ENCODE measurements around the gene RAB14.

RAB14 gene

DNA sequence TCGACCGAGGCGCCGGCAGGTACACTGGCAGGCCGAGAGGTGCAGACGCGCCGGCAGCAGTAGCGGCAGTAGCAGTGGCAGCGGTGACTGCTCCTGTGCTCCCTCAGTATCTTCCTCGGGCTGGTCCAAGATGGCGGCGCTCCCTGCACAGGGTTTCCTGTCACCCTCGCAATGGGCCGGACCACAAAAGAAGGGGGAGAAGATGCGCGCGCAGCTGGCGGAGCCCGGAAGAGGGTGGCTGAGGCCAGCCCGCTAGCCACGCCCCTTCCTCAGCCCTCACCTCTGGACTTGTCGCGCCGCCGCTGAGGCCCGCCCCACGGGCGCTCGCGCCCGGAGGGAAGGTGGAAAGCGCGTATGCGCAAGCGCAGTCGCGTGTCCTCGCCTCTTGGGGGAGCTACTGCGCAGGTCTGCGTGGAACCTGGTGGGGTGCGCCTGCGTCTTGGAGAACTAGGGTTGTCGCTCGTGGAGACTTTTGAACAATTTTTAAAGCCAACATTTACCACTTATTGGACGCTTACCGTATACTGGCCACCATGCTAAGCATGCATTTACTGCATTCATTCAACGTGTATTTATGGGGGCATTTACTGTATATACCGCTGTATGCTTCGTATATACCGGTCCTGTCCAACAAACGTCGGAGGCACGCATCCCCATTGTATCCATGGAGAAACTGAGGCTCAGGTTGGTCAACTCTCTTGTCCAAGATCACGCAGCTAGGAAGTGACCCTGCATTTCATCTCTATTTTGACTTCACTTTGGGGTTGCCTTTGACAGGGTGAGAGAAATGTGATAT, at the start of gene RAB14:
Gene RAB14, minus strand, starts transcription at position 132 of the 796 bp plus-strand sequence. CDS start 8,457 bp downstream, outside the sequence.
- peak; percentile 100 for DNase-seq

DNA sequence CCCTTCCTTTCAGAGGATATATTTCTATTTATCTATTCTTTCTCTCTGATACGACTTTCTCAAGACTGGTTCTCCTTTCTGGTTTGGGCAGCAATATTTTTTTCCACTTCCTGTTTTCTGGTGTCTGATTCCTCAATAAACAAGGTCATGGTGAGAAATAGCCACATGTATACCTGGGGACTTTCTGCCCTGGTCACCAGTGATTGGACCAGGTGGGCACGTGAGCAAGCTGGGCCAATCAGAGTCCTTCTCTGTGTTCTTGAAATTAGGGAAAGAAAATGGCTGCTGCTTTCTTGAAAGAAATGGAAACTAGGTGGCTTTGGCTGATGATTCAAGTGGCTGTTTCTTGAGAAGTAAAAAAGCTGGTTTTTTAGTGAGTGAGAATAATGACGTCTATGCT, 47.9 kb upstream of the RAB14 start:
- no peak for DNase-seq

- no peak for DNase-seq
Measured at GRCh38 chr9:121246821-121247561, 45.3 kb upstream of the RAB14 start.

DNA sequence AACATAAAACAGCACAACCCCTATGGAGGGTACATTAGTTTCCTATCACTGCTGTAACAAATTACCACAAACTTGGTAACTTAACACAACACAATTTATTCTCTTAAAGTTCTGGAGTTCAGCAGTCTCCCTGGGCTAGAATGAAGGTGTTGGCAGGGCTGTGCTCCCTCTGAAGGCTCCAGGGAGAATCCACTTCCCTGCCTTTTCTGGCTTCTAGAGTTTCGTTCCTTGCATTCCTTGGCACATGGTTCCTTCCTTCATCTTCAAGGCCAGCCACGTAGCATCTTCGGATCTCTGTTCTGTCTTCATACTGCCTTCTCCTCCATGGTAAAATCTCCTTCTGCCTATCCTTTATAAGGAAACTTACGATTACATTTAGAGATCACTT, 41.3 kb upstream of the RAB14 start:
- no peak for DNase-seq

DNA sequence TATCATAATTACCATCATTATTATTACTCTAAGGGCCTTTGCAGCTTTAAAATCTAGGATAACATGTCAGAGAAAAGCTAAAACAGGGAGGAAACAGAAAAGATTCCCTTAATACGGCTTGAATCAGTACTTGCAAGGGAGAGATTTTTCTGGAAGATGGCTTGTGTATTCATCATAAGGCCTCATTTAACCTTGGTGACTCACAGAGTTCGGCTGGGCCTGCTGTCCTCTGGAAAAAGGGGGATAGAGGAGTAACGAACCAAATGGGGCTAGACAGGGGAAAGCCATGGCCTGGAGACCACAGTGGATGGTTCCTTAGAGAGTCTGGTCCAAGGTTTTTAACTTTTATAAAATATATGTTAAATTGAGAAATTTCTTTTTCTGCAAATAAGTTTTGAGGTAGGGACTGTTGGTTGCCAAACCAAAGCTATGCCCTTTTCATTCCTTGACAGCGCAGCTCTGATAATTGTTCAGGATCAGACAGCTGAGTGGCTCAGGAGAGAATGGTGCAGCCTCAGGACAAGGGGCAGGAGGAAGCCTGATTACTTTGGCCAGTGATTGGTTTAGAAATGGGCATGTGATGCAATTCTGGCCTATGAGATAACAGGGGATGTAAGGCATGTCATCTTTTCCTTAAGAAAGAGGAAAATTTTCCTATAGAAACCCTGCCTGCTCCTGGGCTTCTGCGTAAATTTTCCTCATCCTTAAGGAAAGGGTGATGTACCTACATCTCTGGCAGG, 40.7 kb upstream of the RAB14 start:
- no peak for DNase-seq

DNA sequence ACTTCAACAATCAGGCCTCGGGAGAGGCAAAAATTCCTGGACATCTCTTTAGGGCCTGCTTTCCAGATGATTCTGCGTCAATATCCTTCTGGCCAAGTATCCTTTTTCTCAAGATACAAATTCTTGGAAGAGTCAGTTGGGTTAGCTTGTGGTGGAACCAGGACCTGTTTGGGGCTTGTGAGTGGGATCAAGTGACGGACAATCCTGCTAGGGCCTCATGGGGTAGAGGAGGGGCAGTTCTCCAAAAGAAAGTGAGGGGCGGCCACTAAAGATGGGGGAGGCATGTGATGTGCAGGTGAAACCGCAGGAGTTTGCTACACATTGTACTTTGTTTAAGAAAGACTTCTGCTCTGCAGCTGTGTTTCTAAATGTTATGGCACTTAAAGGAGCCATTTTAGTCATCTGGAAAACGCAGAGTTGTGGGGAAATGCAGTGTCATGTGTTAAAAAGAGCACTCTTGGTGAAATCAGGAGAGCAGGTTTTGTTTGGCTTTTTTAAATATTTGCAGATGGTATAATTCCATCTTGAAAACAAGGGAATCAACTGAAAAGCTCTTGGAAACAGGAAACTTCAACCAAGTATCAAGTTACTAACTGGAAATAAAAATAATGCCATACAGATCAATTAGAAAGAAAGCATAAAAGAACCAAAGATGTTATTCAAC, 38.9 kb upstream of the RAB14 start:
- no peak for DNase-seq

DNA sequence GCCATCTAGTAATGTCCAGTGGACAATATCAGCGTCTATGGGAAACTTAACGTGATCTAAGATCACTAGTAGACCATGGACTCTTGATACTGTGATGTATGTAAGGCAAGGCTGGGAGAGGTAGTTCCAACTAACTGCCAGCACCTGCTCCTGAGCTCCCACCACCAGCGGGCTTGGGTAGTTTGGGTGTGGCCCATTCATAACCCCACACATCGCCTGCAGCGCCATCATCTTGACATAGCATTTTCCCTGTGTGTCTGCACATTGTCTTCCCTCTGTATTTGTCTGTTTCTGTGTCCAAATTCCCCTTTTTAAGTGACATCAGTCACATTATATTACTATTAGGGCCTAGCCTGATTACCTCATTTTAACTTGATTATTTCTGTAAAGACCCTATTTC, 38.2 kb upstream of the RAB14 start:
- no peak for DNase-seq

DNA sequence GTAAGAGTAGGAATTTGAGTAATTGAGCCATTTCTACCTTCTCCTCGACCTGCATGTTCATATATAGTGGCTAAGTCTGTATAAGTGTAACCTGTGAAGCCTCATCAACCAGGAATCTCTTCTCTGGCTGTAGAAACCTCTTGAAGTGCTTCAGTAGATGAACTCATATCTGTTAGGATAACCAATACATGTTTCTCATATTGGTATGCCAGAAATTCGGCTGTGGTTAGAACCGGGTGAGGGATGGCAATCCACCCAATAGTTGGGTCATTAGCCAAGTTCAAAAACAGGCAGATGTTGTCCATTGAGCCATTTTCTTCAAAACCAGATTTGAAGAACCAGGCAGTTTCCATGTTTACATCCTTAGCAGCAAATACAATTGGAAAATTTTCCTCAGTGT, 37.4 kb upstream of the RAB14 start:
- no peak for DNase-seq

GRCh38 chr9:121237916-121238315, 36.2 kb upstream of the RAB14 start:
- DNase-seq = no peak

GRCh38 chr9:121235512-121235911, 33.8 kb upstream of the RAB14 start:
- DNase-seq = no peak

DNA sequence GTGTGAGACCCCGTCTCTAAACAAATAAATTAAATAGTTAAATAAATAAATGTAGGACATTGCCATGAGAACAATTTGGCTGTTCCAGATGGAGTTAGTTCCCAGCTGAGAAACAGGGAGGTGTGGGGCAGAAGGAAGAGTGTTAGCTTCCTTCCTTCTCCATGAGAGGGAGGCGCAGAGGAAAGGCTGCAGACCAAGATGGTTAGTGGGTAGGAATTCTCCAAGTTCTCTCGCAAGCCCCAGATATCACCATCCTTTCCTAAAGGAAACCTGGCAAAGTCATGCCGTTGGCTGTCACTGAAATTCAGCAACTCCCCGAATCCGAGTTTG, 33.1 kb upstream of the RAB14 start:
- DNase-seq = no peak

DNA sequence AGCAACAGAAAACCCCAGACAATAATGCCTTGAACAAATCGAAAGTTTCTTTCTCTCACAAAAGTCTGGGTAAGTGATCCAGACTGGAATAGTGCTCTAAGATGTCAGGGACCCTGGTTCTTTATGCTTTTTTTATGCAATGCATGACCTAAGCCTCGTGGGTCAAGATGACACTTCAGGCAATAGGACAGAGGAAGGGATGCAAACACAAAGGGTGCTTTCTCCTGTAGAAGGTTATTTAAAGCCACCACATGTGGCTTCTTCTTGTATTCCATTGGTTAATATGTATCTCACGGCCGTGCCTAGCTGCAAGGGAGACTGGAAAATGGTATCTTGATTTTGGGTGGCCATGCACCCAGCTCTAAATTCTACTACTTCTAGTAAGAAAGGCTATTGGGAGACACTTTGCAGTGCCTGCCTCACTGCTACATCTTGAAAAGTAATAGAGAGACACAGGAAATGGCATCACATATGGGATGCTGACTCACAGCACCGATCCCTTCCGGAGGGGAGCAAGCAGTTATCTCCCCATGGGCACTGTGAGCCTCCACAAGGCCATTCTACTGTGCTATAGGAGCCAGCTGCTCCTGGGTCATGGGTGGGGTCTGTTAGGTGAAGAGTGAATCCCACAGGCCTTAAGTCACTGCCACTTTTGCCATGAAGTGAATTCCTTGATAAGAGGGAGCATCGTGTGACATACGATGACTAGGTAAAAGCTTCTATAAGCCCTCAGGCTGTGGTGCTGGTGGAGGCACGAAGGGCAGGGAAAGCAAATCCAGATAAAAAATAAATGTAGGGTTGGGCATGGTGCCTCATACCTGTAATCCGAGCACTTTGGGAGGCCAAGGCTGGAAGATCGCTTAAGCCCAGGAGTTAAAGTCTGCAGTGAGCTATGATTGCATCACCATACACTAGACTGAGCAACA, 32.5 kb upstream of the RAB14 start:
- DNase-seq = peak; percentile 33

DNA sequence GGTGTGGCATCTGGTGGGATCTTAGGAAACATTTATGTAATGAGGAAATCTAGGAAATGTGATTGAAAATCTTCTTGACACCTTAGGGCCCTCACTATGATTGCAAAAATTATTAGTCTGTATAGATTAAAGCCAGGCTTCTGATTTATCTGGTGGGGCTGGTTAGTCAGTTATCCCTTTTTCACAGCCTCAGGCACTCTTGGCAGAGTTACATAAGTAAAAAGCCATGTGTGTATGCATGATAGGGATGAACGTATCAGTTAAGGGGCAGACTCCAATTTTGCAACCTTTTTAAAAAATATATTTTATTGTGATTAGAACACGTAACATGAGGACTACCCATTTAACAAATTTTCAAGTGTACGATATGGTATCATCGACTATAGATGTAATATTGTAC, 30.6 kb upstream of the RAB14 start:
- DNase-seq = no peak

DNA sequence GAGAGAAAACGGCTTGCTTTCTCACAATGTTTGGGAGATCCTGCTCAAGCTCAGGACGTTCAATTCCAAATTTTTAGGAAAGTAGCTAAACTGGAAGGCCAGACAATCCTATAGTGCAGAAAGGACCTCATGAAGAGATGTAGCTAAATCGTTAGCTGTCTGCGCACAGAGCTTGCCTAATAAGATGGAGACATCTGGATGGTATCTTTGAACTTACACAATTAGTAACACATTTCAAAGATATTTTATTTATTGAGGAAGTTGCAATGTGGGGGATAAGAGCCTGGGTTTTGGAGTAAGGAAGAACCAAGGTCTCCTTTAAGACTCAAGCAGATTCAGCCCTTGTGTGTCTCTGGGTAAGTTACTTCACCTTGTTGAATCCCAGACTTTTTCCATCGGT, 28.6 kb upstream of the RAB14 start:
- DNase-seq = no peak

GRCh38 chr9:121227862-121228261, 26.2 kb upstream of the RAB14 start:
- no peak for DNase-seq

DNA sequence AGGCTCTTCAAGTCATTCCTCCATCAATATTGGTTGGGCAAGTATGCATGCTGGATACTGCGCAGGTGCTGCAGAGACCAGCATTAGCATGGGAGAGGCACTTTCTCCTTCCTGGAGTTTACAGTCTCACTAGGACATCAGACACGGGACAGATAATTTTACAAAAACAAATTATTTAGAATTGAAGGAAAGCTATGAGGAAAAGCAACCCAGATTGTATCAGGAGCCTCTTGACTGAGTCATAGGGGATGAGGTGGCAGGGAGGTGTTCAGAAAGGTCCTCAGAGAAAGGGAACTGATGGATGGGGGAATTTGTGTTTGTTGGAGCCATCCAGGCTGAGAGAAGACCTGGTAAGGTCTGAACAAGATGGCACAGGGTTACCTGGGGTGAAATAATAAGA, 24.5 kb upstream of the RAB14 start:
- no peak for DNase-seq

GRCh38 chr9:121225240-121225639, 23.6 kb upstream of the RAB14 start:
- DNase-seq = no peak

GRCh38 chr9:121222524-121223171, 21.0 kb upstream of the RAB14 start:
- DNase-seq = no peak

DNA sequence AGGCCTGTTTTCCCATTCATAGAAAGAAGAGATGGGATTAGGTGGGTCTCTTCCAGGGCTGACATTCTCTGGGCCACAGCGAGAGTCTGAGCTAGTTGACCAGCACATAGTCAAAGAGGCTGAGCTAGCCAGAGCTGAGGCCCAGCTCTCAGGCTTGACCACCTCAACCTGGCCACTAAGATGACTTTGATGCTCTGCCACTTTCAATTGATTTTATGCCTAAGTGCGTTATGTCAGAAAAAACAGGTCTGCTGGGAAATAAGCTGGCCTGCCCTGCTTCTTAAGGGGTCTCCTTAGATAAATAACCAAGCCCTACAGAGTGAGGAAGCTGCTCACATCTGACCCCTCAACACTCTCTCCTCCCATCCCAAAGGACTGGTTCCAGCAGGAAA, 20.0 kb upstream of the RAB14 start:
- no peak for DNase-seq

- peak; percentile 49 for DNase-seq
Measured at GRCh38 chr9:121220996-121221663, 19.5 kb upstream of the RAB14 start.

GRCh38 chr9:121219530-121219929, 17.9 kb upstream of the RAB14 start:
- DNase-seq = no peak
